Astrocyte of the cerebellum (primary cell): Measurements from ENCODE around the gene ATG13.

Source experiments
- DNase-seq: peaks from one replicate; pipeline ENCODE4 v3.0.0-alpha.2; 2011; ENCODE audit warnings: low read depth
- H3K4me3 ChIP-seq: 2 replicates; pipeline ENCODE4 v1.5.1; 2011; ENCODE audit warnings: mild to moderate bottlenecking, low read depth, low read length, moderate library complexity
- in situ Hi-C: cut with HindIII; loops from 2 replicates; pipeline ENCODE4 v1.10.0; 2017; ENCODE audit warnings: low sequenced_read_pairs
- TF ChIP-seq, protein P1 (sequence below): IDR thresholded peaks from 2 replicates; pipeline ENCODE4 v1.5.1; 2012; ENCODE audit warnings: low read length, low read depth, moderate library complexity, mild to moderate bottlenecking; ENCODE audit errors: missing control alignments

The ATG13 gene

DNA sequence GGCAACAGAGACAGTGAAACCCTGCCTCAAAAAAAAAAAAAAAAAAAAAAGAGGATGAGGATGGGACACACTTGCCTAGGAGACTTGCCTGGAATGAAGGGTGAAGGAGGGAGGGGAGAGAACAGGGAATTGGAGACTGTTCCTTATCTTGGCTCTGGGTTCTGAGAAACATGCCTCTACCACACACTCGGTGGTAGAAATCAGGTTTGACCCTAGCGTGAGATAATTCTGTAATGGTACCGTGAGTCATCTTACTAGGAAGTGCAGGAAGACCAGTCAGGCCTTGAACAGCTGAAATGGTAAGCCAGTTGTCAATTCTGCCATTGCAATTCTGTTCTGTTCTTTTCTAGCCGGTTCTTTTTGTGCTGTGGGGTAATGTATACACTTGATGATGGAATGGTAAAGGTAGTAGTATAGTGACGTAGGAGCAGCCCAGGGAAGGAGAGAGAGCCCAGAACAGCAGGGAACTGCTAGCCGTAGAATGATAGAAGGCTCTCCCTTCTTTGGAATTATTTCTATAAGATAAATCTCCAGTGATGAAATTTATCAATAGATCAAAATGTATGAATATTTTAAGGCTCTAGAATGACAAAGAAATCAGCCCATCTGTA is 19.6 kb upstream of the ATG13 start:
- no peak for DNase-seq
- in situ Hi-C loops: no loop called here

DNA sequence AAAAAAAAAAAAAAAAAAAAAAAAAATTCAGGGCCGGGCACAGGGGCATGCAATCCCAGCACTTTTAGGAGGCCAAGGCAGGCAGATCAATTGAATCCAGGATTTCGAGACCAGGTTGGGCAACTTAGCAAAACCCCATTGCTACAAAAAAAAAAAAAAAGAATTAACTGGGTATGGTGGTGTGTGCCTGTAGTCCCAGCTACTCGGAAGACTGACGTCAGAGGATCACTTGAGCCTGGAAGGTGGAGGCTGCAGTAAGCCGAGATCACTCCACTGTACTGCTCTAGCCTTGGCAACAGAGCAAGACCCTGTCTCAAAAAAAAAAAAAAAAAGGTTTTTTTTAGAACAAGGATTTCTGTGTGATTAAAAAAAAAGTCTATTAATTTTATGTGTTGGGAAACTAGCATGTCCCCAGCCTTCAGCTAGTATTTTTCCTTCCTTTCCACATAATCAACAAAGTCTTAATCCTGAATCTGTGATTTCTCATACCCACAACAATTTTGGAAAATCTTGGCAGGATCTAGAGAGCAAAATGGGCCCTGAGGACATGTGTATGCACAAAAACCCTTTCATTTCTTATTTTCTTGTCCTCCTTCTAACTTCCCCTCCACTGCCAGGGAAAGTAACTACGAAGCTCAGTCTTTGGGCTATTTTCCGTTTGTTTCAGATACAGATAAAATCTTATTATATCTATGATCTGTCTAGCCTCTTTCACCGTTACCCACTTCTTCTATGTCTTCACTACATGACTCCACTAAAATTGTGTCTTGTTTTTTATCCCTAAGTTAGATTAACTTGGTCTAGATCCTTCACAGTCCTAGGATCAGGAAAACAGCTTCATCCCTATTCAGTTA is 17.8 kb upstream of the ATG13 start:
- TF ChIP-seq, protein P1, sequence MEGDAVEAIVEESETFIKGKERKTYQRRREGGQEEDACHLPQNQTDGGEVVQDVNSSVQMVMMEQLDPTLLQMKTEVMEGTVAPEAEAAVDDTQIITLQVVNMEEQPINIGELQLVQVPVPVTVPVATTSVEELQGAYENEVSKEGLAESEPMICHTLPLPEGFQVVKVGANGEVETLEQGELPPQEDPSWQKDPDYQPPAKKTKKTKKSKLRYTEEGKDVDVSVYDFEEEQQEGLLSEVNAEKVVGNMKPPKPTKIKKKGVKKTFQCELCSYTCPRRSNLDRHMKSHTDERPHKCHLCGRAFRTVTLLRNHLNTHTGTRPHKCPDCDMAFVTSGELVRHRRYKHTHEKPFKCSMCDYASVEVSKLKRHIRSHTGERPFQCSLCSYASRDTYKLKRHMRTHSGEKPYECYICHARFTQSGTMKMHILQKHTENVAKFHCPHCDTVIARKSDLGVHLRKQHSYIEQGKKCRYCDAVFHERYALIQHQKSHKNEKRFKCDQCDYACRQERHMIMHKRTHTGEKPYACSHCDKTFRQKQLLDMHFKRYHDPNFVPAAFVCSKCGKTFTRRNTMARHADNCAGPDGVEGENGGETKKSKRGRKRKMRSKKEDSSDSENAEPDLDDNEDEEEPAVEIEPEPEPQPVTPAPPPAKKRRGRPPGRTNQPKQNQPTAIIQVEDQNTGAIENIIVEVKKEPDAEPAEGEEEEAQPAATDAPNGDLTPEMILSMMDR: no peak
- no peak overlapping the region for H3K4me3 ChIP-seq
- in situ Hi-C loops: no loop called here
- DNase-seq: no peak

More for the DNA sequence above, 19.6 kb upstream of the ATG13 start:
- H3K4me3 ChIP-seq: no peak overlapping the region
- TF ChIP-seq, protein P1: no peak

DNA sequence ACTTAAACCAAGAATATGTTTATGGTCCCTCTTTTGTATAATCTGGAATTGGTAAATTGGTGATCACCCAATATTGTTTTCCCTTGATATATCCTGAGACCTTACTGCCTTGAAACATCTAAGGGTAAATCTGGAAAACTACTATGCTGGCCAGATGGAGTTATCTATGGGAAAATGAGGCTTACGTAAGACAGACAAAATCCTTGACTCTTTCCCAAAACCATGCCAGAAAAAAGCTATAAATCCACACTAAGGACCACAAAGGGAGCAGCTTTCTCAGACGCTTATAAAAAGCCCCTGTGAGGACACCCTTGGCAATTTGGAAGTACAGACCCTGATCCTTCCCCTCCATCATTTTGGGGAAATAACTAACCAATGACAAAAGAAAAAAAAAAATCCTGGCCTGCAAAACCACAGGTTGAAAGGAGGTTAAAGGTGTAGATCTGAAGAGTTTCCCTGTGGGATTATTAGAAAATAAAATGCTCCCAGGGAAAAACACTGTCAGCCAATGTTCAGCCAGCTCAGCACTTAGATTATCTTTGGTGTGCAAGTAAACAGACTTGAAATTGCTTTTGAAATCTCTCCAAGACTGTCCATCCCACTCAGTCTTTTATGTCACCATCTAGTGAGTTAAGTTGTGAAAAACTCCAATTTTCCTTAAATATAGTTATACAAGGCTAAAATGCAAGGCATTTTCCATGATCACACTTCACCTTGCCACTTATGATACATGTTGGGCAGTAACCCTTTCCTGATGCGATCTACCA is 17.0 kb upstream of the ATG13 start:
- H3K4me3 ChIP-seq: no peak overlapping the region
- no peak for DNase-seq
- in situ Hi-C loops: no loop called here
- TF ChIP-seq, protein P1: no peak

DNA sequence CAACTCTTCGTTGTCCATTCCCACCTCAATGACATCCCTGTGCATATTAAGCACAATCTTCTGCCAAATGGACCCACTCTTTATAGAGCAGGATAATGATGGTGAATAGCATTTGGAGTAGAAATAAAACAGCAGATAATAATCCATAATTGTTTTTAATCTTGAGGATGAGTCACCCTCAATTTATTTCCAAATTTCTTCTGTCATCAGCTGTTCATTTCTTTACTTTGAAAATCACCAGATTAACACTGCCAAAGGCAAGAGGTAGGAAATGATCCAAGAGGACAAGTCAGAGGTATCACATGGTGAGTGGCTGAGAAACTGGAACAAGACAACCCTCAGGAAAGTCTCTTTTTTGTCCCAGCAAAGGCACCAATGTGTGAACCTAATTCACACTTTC is 16.2 kb upstream of the ATG13 start:
- TF ChIP-seq, protein P1: no peak
- DNase-seq: no peak
- no peak overlapping the region for H3K4me3 ChIP-seq
- in situ Hi-C loops: no loop called here

DNA sequence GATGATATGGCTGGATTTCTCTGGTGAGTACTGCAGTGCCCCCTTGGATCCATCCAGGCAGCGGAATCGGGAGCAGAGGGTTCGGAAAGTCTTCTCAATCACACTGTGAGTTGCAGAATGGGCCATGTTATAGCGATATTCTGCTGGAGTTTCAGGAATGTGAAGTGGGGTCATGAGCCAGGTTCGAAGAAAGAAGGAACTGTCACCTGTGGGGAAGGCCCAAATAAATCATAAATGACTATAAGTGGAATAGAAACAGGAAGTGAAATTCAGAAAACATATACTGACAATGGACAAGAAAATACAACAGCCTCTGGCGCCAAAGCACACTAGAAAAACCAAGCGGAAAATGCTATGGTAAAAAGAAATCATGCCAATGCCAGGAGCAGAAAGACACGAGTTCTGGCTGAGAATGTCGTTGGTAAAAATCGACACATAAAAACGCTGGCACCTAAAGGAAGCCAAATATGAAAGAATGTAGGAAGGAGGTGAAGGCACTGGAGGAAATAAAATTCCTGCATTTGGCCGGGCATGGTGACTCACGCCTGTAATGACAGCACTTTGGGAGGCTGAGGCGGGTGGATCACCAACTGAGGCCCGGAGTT is 13.5 kb upstream of the ATG13 start:
- in situ Hi-C loops: no loop called here
- TF ChIP-seq, protein P1: no peak
- no peak overlapping the region for H3K4me3 ChIP-seq
- no peak for DNase-seq

DNA sequence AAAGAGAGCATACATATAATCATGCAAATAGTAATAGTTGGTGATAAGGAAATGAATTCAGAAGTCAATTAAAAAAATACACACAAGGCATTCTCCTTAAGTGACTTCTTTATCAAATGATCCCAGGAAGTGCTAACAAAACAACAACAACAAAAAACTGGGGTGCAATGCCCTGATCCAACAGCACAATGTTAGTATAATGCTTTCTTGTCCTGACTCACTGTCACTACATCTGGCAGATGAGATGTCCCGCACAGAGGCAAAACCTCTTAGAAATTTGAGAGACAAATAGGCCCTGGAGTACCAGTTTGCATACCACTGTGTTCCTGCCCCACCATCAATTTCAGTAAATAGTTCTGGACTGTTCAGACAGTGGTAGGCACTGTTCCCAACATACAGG is 12.6 kb upstream of the ATG13 start:
- in situ Hi-C loops: no loop called here
- no peak for DNase-seq
- TF ChIP-seq, protein P1: no peak
- H3K4me3 ChIP-seq: no peak overlapping the region
